NCI-H2081 (cell line): ENCODE data around the gene GIGYF1.
"Not testable (repeated sequence)": the region's sequence is repeated elsewhere in the genome, so short reads cannot be mapped to it uniquely, and the experiment has no call there.

Experiments
- DNase-seq, 2 experiments: peaks; one replicate each; lab custom pipeline; 2025; lab: John Stamatoyannopoulos, UW

The GIGYF1 gene

DNA sequence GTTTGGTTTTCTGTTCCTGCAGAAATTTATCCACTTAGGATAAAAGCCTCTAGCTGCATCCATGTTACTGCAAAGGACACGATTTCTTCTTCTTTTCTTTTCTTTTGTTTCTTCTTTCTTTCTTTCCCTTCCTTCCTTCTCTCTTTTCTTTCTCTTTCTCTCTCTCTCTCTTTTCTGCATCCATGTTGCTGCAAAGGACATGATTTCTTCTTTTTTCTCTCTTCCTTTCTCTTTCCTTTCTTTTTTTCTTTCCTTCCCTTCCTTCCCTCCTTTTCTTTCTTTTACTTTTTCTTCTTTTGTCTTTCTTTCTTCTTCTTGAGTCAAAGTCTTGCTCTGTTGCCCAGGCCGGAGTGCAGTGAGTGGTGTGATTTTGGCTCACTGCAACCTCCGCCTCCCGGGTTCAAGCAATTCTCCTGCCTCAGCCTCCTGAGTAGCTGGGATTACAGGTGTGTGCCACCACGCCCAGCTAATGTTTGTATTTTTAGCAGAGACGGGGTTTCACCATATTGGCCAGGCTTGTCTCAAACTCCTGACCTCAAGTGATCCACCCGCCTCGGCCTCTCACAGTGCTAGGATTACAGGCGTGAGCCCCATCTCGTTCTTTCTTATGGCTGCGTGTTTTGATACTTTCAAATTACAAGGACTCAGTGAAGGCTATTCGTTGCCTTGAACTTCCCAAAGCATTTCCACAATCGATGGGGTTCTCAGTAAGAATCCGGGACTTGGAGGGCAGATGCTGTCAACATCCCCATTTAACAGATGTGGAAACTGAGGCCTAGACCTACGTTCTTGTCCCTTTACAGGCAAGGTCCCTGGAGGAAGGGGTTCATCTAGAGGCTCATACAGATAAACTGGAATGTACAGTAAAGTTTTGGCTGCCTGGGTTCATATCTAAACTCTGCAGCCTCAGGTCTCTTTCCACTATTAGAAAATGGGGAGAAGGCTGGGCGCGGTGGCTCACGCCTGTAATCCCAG lies 22.4 kb downstream of the GIGYF1 start:
- DNase-seq = no peak

GRCh38 chr7:100670074-100670473 lies 24.0 kb downstream of the GIGYF1 start:
- no peak for DNase-seq

DNA sequence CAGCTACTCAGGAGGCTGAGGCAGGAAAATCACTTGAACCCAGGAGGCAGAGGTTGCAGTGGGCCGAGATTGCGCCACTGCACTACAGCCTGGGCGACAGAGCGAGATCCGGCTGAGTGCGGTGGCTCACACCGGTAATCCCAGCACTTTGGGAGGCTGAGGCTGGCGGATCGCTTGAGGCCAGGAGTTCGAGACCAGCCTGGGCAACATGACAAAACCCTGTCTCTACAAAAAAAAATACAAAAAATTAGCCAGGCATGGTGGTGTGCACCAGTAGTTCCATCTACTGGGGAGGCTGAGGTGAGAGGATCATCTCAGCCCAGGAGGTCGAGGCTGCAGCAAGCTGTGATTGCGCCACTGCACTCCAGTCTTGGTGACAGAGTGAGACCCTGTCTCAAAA lies 24.9 kb downstream of the GIGYF1 start:
- DNase-seq = not testable (repeated sequence)

DNA sequence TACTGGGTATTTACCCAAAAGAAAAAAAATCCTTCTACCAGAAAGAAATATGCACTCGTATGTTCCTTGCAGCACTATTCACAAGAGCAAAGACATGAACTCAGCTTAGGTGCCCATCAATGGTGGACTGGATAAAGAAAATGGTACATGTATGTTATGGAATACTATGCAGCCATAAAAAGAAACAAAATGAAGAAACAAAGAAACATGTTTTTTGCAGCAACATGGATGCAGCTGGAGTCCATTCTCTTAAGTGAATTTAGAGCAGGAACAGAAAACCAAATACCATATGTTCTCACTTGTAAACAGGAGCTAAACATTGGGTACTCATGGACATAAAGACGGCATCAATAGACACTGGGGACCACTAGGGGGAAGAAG lies 26.0 kb downstream of the GIGYF1 start:
- no peak for DNase-seq

- no peak for DNase-seq
Observed at GRCh38 chr7:100667331-100668068, 26.6 kb downstream of the GIGYF1 start.

GRCh38 chr7:100665168-100665726 lies 28.8 kb downstream of the GIGYF1 start:
- no peak for DNase-seq

- DNase-seq = not testable (repeated sequence)
Observed at GRCh38 chr7:100662194-100662776, 31.8 kb downstream of the GIGYF1 start.

GRCh38 chr7:100655908-100656674 lies 38.0 kb downstream of the GIGYF1 start, which contains the start of gene ACTL6B:
Gene ACTL6B, minus strand, starts transcription at chr7:100656448. Its CDS starts 94 bp downstream, at chr7:100656354.
- DNase-seq = peak; percentile 82 to 90

DNA sequence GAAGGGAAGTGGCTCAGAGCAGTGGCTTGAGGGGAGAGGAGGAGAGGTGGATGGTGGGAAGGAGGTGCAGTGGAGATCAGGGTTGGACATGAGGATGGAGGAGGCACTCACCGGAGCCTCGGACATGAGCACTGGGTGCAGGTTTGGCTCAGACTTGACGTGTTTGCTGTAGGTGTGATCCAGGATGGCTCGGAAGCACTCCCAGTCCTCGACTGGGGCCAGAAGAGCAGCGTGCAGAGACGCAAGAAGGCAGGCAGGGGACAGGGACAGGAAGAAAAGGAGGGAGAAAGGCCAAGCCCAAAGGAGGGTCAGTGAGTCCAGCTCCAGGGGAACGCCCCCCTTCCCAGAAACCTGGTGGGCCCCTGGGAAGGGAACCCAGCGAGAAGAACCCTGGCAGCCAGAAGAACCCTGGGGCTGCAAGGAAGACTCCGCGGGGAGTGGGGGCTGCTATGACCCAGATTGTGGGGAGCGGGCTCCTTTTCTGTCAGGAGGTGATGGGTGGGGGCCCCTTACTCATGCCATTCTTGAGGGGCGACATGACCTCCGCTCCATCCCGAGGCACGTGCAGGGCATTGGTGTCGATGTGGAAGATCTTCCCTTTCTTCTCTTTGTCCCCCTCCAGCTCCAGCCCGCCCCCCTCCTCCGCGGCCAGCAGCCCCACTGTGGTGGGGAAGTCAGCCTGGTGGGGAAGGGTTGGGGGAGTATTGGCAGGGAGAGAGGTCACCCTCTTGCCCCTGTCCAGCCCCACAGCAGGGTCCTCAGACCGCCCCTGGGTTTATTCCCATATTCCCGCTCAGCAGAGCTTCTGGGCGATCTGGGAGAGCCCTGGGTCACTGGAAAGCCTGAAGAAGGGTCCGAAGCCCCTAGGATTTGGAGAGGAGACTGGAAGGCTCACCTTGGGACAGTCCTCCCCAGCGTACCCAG lies 38.9 kb downstream of the GIGYF1 start:
- no peak for DNase-seq

- DNase-seq = no peak
Observed at GRCh38 chr7:100649826-100650565, 44.1 kb downstream of the GIGYF1 start.

- no peak for DNase-seq
Observed at GRCh38 chr7:100642534-100642907, 51.5 kb downstream of the GIGYF1 start.

GRCh38 chr7:100641860-100642533 lies 52.1 kb downstream of the GIGYF1 start:
- DNase-seq = no peak

GRCh38 chr7:100641463-100641859 lies 52.6 kb downstream of the GIGYF1 start, which contains the start of gene TFR2:
Gene TFR2, minus strand, starts transcription at chr7:100641552. Its CDS starts 43 bp downstream, at chr7:100641509.
- no peak for DNase-seq

- no peak for DNase-seq
Observed at GRCh38 chr7:100640517-100641440, 53.3 kb downstream of the GIGYF1 start.

- no peak for DNase-seq
Observed at GRCh38 chr7:100639995-100640516, 54.0 kb downstream of the GIGYF1 start.

DNA sequence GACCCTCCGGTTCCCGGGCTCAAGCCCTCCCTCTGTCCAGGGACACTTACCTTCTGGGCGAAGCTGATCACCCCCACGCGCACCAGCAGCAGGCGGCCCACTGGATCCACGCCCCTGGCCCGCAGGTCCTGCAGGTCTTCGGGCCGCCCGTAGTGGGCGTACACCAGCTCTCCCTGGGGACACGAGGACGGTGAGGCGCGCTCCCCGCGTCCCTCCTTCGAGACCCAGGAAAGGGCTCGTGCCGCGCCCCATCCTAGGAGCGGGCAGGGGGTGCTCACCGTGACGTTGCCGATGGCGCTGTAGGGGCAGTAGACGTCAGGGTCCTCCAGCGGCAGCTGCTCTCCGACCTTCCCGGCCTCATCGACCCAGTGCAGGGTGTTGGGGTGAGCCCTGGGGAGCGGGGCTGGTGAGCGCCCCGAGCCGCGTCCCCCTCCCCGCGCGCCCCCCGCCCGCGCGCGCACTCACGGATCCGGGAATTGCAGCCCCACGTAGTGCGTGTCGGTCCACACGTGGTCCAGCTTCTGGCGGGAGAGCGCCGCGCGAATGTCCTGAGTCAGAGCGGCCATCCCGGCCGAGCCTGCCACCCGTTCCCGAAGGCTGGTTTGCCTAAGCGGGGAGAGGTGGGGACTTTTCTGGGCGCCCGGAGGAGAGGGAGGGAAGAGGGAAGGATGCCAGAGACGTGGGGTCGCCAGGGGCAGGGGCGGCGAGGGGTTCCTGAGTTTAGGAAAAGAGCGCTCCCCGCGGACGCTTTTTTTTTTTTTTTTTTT lies 60.9 kb downstream of the GIGYF1 start:
- peak in 1 of 2 experiments; percentile 25 for DNase-seq

GRCh38 chr7:100630066-100630465 lies 64.0 kb downstream of the GIGYF1 start:
- no peak for DNase-seq
